Measurements from ENCODE around the gene TCF25.
"Not testable (repeated sequence)": the region's sequence is repeated elsewhere in the genome, so short reads cannot be mapped to it uniquely, and the experiment has no call there.

Gene TCF25

GRCh38 chr16:89921131-89921701, 47.8 kb downstream of the TCF25 start:
- no peak for DNase-seq (ENCODE audit: low spot score)

- DNase-seq (ENCODE audit: low spot score): no peak
These were observed 48.5 kb downstream of the TCF25 start for GRCh38 chr16:89921702-89922476.

GRCh38 chr16:89922477-89922883, 49.1 kb downstream of the TCF25 start:
- DNase-seq (ENCODE audit: low spot score): peak; percentile 18

- DNase-seq (ENCODE audit: low spot score): peak; percentile 13
These were observed 49.7 kb downstream of the TCF25 start, which contains the start of gene TUBB3 for GRCh38 chr16:89922884-89923639. Gene TUBB3, plus strand, starts transcription at chr16:89923342. Its CDS starts 60 bp downstream, at chr16:89923402.

GRCh38 chr16:89923640-89924296, 50.4 kb downstream of the TCF25 start:
- DNase-seq (ENCODE audit: low spot score): no peak

- DNase-seq (ENCODE audit: low spot score): peak; percentile 31
These were observed 51.0 kb downstream of the TCF25 start for GRCh38 chr16:89924297-89924924.

- DNase-seq (ENCODE audit: low spot score): no peak
These were observed 51.5 kb downstream of the TCF25 start for GRCh38 chr16:89924925-89925307.

GRCh38 chr16:89925596-89926079, 52.2 kb downstream of the TCF25 start:
- no peak for DNase-seq (ENCODE audit: low spot score)

- no peak for DNase-seq (ENCODE audit: low spot score)
These were observed 58.0 kb downstream of the TCF25 start for GRCh38 chr16:89931305-89931896.

- DNase-seq (ENCODE audit: low spot score): no peak
These were observed 58.6 kb downstream of the TCF25 start for GRCh38 chr16:89931964-89932363.

- not testable (repeated sequence) for DNase-seq (ENCODE audit: low spot score)
These were observed 60.6 kb downstream of the TCF25 start for GRCh38 chr16:89934019-89934418.

GRCh38 chr16:89934611-89935553, 61.5 kb downstream of the TCF25 start:
- DNase-seq (ENCODE audit: low spot score): no peak

GRCh38 chr16:89935620-89936019, 62.2 kb downstream of the TCF25 start:
- not testable (repeated sequence) for DNase-seq (ENCODE audit: low spot score)

GRCh38 chr16:89936034-89936433, 62.6 kb downstream of the TCF25 start:
- DNase-seq (ENCODE audit: low spot score): no peak

GRCh38 chr16:89936508-89936907, 63.1 kb downstream of the TCF25 start:
- no peak for DNase-seq (ENCODE audit: low spot score)

GRCh38 chr16:89936981-89937380, 63.6 kb downstream of the TCF25 start:
- DNase-seq (ENCODE audit: low spot score): no peak

- no peak for DNase-seq (ENCODE audit: low spot score)
These were observed 64.9 kb downstream of the TCF25 start for GRCh38 chr16:89938175-89938885.

GRCh38 chr16:89944773-89945172, 71.4 kb downstream of the TCF25 start:
- DNase-seq (ENCODE audit: low spot score): no peak

GRCh38 chr16:89945654-89946053, 72.3 kb downstream of the TCF25 start:
- no peak for DNase-seq (ENCODE audit: low spot score)

GRCh38 chr16:89946515-89946914, 73.1 kb downstream of the TCF25 start:
- DNase-seq (ENCODE audit: low spot score): no peak

All from CD4-positive, alpha-beta T cell treated with Interleukin-2 at 100 ng/mL for 4 hours (primary cell).